ENCODE data around the gene KCTD10.

DNA sequence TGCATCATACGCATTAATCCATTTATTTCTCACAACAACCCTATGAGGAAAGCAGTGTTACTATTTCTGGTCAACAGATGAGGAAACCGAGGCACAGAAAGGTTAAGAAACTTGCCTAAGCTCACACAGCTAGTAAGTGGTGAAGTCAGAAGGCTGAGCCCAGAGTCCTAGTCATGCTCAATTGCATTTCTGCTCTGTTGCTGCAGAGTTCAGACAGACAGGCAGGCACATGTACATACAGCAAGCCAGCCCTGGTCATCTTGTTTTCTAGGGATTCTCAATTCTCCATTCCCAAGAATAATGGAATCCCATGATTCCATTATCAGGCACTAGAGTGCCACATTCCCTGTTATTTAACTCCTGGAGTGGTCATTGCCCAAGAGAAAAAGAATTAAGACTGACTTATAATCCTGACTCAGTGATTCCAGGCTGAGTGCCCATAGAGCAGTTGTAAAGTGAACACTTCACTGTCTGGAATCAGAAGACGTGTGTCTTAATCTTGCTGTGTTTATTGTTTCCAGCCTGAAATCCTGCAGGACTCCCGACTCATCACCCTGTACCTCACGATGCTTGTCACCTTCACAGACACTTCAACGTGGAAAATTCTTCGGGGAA lies 11.1 kb upstream of the KCTD10 start:
- TF ChIP-seq, protein P1, sequence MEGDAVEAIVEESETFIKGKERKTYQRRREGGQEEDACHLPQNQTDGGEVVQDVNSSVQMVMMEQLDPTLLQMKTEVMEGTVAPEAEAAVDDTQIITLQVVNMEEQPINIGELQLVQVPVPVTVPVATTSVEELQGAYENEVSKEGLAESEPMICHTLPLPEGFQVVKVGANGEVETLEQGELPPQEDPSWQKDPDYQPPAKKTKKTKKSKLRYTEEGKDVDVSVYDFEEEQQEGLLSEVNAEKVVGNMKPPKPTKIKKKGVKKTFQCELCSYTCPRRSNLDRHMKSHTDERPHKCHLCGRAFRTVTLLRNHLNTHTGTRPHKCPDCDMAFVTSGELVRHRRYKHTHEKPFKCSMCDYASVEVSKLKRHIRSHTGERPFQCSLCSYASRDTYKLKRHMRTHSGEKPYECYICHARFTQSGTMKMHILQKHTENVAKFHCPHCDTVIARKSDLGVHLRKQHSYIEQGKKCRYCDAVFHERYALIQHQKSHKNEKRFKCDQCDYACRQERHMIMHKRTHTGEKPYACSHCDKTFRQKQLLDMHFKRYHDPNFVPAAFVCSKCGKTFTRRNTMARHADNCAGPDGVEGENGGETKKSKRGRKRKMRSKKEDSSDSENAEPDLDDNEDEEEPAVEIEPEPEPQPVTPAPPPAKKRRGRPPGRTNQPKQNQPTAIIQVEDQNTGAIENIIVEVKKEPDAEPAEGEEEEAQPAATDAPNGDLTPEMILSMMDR (IDR thresholded peaks at IDR 0.05), result no peak
- no peak for TF ChIP-seq POLR2AphosphoS5 (IDR thresholded peaks at IDR 0.05)

Data from prostate gland (tissue), 2 donors.